ENCODE measurements around the gene SCUBE1.

- no peak for TF ChIP-seq CTCF (IDR thresholded peaks at IDR 0.05; ENCODE audit: poor library complexity)
- TF ChIP-seq EZH2phosphoT487 (IDR thresholded peaks at IDR 0.05; ENCODE audit: low read depth, severe bottlenecking, unreplicated experiment): no peak
- TF ChIP-seq EZH2 (IDR thresholded peaks at IDR 0.05; ENCODE audit: borderline replicate concordance): no peak
Measured at GRCh38 chr22:43351966-43352345, 8.8 kb upstream of the SCUBE1 start.
